Gastroesophageal sphincter (tissue), 3 donors: ENCODE results near the gene BTK.
"Not testable (repeated sequence)": the region's sequence is repeated elsewhere in the genome, so short reads cannot be mapped to it uniquely, and the experiment has no call there.

Source experiments
- EP300 ChIP-seq: sonication (generic); formaldehyde crosslinking; IDR thresholded peaks from one replicate; pipeline ENCODE4 v1.6.1; 2017; ENCODE audit warnings: antibody characterized with exemption, mild to moderate bottlenecking
- POLR2A ChIP-seq, 2 donors: fragments of 450-650 bp; IDR thresholded peaks; one replicate each; pipeline ENCODE4 v1.6.1; 2017; ENCODE audit warnings: antibody characterized with exemption in 2 of 2, mild to moderate bottlenecking in 2 of 2, moderate library complexity in 1 of 2
- TF ChIP-seq, protein P1 (sequence below), 4 experiments: fragments of 200-600 bp in 2 of 4; fragments of 450-650 bp in 2 of 4; sonication (generic) in 1 of 4; IDR thresholded peaks; one replicate each; pipeline ENCODE4 v1.5.1; 2017 to 2019; ENCODE audit warnings: antibody characterized with exemption in 4 of 4, mild to moderate bottlenecking in 2 of 4, moderate library complexity in 2 of 4

DNA sequence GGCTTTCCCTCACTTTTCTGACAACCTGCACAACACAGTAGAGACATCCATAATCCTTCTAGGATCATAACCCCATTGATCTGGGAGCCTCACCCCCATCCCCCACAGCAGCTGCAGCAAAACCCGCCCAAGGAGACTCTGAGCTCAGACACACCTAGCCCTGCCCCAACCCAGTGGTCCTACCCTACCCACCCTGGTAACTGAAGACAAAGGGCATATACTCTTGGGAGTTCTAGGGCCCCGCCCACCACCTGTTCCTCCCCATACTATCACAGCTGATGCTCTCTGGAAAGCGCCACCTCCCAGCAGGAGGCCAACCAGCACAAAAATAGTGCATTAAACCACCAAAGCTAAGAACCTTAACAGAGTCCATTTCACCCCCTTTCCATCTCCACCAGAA lies 59.4 kb downstream of the BTK start:
- TF ChIP-seq, protein P1, sequence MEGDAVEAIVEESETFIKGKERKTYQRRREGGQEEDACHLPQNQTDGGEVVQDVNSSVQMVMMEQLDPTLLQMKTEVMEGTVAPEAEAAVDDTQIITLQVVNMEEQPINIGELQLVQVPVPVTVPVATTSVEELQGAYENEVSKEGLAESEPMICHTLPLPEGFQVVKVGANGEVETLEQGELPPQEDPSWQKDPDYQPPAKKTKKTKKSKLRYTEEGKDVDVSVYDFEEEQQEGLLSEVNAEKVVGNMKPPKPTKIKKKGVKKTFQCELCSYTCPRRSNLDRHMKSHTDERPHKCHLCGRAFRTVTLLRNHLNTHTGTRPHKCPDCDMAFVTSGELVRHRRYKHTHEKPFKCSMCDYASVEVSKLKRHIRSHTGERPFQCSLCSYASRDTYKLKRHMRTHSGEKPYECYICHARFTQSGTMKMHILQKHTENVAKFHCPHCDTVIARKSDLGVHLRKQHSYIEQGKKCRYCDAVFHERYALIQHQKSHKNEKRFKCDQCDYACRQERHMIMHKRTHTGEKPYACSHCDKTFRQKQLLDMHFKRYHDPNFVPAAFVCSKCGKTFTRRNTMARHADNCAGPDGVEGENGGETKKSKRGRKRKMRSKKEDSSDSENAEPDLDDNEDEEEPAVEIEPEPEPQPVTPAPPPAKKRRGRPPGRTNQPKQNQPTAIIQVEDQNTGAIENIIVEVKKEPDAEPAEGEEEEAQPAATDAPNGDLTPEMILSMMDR (IDR thresholded peaks at IDR 0.05), result not testable (repeated sequence)
- TF ChIP-seq POLR2A (IDR thresholded peaks at IDR 0.05); EP300: not testable (repeated sequence)
